HG03139 (cell line): ENCODE measurements around the gene COMT.

Experiments
- ATAC-seq: cut with Tn5 transposase; IDR thresholded peaks from one replicate; pipeline ENCODE4 v1.9.1; 2021; ENCODE audit not compliant: unreplicated experiment

The COMT gene

DNA sequence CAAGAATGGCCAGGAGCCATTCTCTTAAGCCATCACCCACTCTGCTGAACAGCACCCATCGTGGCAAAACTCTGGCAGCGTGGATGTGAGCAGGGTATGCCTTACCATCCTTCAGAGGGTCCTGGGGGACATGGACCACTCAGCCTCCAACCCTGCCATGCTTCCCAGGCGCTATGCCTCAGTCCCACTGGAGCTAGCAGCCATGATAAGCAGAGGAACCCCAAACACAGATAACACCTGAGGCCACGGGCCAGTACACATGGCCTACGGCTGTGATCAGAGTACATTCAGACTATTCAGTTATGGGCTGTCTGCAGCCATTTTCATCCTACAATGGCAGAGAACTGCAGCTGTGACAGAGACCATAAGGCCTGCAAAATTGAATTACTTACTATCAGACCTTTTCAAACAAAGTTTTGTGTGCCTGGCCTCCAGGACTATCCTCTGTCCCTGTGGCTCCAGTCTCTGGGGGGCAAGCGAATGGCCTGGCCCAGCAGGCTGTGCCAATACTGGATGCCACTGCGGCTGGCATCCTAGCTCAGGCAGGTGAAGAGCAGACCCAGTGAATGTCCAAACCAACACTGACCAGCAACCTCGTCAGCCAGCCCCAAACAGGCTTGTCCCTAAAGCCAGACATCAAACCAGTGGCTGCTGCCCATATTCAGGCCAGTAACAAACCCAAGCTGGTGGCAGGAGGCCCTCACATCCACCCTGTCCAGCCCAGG, 68.2 kb downstream of the COMT start:
- no peak for ATAC-seq

DNA sequence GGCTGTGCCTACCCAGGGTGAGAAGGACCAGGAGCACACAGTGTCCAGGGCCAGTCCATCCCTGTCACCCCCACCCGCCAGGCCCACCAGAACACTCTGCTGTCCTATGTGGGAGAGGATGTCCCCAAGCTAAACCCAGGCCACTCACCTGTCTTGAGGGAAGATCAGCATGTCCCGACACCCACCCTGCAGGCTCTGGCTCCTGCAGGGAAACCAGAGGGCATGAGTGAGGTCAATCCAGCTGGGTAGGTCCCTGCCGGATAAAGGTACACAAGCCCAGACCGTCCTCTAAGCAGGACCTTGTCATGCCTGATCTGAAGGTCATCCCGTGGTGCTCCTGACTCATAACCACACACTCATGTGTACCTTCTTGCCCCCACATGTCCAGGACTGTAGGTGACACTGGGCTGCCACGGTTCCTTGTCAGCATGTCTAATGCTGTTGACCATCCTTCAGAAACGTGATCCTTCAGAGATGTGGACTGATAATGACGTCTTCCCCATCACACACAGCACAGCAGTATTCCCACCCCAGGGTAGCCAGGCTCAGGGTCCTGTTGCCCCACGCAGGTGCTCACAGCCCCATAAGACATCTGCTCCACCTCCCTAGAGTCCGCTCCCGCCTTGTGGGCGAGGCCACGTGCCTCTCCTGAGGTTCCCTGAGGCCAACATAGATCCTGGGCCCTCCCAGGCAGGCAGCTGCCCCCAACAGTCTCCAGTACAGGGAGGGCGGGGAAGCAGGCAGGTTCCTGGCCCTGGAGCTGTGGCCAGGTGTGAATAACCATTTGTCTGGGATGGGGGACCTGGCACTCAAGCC, 68.9 kb downstream of the COMT start:
- no peak for ATAC-seq

DNA sequence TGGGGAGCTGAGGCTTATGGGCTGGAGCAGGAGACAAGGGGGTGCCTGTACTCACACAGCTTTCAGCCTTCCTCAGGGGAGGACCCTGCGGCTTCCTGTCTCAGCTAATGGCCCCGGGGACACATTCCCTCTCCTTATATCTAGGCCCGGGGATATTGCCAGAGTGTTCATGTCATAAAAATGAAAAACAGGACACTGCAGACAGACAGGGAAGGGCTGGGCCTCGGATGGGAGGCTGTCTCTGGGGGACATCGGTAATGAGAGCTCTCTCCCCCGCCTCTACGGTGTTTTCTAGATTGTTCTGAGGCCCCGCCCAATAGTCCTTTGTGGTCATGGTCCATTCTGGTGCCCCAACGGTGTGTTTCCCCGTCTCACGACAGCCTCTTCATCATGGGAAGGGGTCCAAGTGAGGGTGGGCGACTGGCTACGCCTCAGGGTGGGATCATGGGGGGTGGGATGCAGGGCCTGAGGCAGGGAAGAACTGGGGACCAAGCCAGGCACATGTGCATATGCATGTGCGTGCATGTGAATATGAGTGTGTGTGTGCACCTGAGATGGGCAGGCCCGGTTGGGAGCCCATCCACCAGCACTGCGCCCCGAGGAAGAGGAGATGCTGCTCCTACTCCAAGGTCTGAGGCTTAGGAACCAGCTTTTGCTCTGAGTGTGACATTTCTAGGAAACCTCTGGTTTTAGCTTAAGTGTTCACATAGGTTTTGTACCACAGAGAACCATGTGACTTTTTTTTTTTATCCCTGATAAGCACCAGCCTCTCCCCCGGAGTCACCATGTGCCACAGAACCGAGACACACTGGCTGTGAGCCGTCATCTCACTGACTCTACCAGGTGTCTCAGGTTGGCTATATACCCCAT, 69.8 kb downstream of the COMT start:
- ATAC-seq = no peak

DNA sequence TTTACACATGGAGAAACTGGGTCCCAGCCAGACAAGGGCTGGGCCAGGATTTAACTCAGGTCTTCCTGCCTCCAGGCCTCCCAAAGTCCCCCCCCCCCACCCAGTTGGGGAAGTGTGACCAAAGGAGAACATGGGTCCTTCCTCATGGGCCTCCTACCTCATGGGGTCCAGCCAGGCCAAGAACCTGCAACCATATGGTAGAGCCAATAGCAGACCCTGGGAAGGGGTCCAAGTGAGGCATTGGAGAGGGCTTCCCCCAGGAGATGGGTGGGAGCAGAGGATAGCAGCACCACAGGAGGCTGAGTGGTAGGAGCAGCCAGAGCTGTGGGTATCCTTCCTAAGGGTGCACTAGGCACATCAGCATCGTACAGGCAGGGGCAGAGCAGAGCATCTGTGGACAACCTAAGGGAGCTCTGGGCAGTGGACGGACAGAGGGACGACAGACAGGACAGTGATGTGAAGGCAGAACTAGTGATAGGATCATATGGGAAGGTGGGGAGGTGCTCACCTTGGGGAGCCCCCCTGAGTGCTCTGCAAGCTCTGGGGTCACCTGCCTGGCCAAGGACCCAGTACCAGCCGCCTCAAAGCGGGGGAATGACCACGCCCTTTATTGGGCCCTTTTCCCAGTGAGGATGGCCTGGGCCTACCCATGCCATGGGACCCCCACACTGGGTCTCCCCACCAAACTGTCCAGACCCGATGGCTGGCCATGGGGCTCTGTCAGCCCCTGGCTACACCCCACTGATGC, 70.6 kb downstream of the COMT start:
- no peak for ATAC-seq

DNA sequence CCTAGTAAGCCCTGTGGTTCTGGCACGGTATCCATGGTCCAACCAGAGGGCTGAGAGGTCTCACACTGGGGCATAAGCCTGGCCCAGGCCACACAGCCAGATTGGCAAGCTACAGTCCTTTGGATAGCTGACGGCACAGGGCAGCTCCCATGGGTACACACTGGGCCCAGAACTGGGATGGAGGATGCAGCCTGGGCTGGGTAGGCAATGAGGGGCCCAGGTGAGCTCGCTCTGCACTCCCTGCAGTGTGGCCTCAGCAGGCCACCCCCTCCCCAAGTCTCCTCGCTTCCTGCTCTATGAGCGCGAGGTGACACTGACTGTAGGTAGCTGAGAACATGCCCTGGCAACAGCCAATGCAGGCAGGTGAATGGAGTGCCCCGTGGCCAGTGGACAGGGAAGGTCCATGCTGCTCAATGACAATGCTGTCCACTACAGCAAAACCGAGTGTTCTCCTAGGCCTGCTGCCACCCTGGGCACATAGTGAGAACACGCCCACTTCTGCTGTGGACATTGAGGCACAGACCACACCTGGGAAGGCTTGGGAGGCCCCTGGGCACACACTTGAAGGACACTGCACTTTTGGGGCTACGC, 71.3 kb downstream of the COMT start:
- ATAC-seq = no peak

DNA sequence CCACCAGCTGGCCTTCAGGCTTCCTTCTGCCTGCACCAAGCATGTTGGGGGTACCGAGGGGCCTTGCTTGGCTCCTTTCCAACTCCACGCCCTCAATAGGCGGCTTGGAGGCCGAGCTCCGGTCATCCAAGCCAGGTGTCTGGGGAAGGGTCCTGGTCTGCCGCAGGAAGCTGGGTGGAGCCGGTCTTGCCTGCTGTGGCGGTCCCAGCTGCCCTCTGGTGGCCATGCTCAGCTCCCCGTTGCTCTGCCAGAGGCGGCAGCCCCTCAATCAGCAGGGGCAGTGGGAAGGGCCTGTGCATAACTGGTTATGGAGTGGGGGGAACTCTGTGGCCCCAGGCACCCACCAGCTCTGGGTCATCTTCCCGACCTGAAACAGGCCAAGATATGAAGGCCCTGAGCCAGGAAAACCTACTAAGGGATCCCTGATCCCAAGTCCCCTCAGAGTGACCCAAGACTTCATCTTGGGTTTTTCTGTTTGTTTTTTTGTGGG, 71.9 kb downstream of the COMT start:
- no peak for ATAC-seq

DNA sequence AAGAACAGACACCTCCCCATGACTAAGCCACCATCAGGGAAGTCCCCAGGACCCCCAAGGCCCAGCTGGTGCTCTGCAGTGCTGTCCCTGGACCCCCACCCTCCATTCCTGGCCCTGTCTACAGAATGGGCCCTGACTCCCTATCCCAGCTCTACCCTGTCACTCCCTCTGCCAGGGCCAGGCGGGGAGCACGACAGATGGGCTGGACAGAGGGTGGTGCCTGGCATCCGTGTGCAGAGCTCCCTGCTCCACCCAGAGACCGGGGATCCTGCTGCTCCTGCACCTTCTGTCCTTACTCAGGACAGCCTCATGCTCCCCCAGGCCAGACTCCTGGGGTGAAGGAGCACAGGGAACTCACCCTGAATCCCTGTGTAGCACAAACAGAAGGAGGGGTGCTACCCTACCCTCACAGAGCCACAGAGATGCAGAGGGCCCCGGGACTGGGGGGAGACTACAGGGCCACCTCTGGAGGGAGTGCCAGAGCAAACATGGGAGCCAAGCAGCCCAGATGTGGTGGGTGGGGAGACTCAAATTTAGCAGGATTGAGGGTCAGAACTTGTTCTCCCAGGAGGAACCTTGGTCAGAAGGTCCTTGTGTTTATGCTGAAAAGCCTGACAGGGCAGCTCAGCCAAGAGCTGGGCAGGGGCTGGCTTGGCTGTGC, 73.1 kb downstream of the COMT start:
- ATAC-seq = no peak

DNA sequence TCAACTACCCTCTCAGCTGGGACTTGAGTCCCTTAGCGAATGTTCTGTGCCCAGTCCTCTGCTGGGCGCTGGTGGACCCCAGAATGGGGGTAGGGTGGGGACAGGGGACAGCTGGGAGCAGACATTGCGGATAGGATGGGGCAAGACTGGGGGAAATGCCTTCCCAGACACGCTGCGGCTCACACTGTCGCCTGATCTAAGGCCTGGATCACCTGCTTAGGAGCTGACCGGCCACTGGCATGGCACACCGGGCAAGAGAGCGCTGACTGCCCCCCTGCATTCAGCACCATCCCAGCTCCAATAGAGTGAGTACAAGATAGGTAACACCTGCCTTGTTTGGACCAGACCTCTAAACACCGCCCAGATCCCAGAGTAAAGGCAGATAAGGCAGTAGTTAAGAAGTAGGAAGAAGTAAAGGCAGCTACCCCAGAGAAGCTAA, 73.6 kb downstream of the COMT start:
- no peak for ATAC-seq

DNA sequence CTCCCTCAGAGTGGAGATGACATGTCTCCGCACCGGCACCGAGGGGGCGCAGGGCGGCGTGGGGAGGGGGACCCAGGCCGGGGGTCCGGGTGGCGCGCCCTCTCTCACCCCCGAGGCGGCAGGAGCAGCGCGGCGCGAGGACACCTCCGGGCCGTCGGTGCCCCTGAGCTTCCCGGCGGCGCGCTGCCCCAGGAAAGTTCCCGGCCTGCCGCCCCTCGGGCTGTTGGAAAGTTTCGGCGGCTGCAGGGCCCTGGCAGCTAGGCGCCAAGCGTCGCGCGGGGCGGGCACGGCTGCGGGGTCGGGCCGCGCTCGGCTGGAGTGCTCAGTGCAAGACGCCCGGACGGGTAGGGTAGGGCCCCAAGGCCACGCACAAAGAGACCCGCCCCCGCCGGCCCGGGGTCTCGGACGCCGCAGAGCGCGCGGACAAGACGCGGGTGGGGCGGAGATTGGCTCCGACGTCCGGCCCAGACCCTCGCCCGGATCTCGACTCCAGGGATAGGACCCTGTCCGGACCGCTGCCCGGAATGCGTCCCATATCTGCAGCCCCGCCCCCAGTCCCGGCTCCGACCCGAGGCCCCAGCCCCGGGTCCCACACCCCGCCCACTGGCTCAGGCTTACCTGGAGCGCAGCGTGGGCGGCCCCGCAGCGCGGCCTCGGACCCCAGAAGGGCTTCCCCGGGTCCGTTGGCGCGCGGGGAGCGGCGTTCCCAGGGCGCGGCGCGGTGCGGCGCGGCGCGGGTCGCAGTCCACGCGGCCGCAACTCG, 74.6 kb downstream of the COMT start:
- no peak for ATAC-seq

DNA sequence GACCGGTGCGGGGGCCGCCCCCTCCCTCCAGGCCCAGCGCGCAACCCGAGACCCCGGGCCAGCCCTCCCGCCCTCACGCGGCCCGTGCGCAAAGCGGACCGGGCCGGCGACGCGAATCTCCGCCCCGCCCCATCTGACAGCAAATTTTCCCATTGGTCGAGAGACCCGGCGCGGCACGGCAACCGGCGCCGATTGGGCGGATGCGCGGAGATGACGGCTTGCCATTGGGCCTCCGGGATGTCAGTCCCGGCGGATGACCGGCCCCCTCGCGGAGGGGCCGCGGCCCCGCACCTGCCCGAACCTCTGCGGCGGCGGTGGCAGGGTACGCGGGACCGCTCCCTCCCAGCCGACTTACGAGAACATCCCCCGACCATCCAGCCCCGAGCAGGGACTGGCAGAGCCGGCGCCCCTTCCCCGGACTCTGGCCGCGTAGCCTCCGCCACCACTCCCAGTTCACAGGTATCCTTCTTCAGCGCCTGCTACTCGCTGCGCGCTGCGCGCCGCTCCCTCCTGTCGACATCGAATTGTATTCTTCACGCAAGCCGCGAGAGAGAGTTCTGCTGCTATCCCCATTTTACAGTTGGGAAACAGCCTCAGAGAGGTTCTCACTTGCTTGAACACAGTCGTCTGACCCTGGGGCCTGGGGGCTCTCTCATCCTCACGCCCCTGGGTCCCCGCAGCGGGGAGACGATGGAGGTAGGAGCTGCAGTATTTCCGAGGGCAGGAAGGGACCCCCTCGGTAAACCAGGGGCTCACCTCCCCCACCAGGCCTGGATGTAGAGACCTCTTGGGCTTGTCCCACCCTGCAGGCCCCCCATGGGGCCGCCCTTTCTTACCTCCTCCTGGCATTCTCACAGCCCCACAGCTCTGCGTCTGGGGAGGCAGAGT, 75.4 kb downstream of the COMT start, which contains the start of gene ARVCF:
TSS of gene ARVCF (minus strand) at position 90 of the 888 bp plus-strand sequence. CDS start 26,029 bp downstream, outside the sequence.
- peak; percentile 43 for ATAC-seq

DNA sequence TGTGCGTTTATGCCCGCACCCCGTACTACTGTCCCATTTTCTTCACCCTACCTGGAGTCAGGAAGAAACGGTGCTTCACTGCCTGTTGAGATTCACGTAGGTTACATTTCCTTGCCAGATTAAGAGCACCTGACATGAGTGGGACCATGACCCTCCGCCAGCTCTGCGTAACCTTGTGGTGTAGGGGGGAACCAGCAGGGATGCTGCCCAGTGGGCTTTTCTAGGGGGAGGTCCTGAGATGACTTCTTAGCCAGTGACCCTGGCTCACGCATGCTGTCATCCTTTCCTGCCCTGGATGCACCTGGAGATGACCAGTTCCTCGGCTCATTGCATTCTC, 76.0 kb downstream of the COMT start:
- no peak for ATAC-seq

DNA sequence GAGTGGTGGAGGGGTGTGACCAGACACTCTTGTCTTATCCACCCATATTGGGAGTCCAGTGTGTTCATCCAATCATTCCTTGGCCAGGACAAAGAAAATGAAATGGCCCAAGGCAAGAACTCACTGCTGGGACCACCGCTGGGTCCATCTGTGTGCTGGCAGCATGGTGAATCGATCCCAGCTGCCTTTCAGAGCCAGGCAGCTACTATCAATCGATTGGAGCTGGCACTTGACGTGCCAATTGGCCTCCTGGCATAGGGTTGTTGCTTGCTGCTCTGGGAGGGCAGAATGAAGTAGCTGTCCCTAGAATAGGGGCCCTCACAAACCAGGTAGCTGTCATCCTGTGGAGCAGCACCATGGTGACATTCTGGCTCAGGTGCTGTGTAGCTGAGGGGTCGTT, 76.4 kb downstream of the COMT start:
- no peak for ATAC-seq
